ENCODE measurements around the gene TRPT1.

TRPT1 gene, protein sequence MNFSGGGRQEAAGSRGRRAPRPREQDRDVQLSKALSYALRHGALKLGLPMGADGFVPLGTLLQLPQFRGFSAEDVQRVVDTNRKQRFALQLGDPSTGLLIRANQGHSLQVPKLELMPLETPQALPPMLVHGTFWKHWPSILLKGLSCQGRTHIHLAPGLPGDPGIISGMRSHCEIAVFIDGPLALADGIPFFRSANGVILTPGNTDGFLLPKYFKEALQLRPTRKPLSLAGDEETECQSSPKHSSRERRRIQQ

DNA sequence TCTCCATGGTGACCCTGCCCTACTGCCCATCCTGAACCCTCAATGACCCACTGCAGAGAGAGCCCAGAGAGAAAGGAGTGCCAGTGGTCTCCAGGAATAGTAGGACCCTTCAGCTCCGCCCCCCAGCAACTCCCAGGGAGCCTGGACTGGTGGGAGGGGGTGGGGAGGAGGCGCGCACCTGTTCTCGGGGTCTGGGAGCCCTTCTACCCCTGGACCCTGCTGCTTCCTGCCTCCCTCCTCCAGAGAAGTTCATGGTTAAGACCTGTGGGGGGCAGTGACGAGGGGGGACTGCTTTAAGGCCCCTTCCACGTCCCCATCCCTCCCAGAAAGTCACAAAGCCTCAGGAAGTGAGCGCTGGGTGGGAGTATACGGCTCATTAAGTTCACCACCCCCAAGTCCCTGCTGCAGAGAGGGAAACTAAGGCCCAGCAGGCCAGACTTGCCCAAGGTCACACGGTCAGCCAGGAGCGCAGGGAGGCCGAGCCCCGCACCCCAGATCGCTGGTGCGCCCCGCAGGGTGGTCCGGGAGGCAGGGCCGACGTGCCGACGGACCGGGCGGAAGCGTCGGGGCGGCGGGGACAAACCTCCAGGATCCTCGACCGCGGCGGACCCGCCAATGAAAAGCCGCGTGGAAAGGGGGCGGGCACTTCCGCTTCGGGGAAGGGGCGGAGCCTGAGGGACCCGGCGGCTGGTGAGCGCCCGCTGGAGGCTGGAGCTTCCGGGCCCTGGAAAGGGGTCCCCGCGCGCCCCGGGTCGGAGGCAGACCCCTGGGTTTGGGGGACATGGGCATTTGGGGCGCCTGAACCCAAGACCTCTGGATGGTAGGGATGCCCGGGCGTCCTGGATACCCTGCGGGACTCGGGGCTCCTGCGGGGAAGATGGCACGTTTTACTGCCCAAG, at the start of gene TRPT1, which contains the start of gene NUDT22:
TRPT1 (minus strand) TSS at position 579 of the 899 bp plus-strand sequence; CDS start at position 253, 326 bp downstream.
NUDT22 (plus strand) TSS at position 667 of the 899 bp plus-strand sequence. CDS start 379 bp downstream, outside the sequence.
- TF ChIP-seq, protein P1, sequence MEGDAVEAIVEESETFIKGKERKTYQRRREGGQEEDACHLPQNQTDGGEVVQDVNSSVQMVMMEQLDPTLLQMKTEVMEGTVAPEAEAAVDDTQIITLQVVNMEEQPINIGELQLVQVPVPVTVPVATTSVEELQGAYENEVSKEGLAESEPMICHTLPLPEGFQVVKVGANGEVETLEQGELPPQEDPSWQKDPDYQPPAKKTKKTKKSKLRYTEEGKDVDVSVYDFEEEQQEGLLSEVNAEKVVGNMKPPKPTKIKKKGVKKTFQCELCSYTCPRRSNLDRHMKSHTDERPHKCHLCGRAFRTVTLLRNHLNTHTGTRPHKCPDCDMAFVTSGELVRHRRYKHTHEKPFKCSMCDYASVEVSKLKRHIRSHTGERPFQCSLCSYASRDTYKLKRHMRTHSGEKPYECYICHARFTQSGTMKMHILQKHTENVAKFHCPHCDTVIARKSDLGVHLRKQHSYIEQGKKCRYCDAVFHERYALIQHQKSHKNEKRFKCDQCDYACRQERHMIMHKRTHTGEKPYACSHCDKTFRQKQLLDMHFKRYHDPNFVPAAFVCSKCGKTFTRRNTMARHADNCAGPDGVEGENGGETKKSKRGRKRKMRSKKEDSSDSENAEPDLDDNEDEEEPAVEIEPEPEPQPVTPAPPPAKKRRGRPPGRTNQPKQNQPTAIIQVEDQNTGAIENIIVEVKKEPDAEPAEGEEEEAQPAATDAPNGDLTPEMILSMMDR (conservative IDR thresholded peaks at IDR 0.05; ENCODE audit: low read depth), result no peak; the same call in 1 of the 2 replicates
- POLR2A ChIA-PET (ENCODE audit: low non-redundant PET), result no interaction called here
- CTCF ChIA-PET, result interaction anchor here (0.6 to 1.2 kb wide), 11 partner anchors 11 to 442 kb away, joined by 3 to 5 read pairs (median 3); no protein-coding TSS in a partner anchor
- peak within 1 kb of the TSS; percentile 98 for H3K27ac ChIP-seq
- peak; percentile 84 for DNase-seq (ENCODE audit: low spot score)

DNA sequence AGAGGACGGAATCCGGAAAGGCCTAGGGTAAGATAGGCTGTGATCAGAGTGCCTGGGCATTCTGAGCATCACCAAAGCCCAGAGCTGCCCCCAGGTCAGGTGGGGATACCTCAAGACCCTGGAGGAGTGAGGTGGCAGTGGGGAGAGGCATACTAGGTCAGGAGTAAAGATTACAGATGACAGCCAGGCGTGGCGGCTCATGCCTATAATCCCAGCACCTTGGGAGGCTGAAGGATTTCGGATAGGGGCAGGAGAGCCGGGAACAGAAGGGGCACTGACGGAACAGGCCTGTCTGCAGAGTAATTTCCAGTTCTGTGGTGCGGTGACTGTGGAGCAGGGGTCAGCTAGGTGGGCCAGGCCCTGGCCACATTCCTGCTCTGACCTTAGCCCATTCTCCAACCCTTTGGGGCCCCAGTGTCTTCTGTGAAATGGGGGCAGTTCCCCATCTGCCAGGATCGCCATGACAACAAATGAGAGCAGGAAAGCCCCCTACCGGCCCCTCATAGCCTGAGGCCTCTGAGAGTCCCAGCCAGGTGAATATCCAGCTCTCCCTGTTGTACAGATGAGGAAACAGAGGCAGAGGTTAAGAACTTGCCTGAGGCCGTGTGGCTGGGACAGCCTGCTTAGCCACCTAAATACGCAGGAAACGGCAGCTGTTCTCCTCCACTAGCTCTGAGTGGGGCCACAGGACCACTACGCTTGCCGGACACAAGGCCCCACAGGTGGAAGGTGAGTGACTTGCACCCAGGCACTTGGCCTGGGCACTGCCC, 49.2 kb upstream of the TRPT1 start:
- CTCF ChIA-PET, result interaction anchor here (0.5 to 1.3 kb wide), 3 partner anchors 12 to 30 kb away, joined by 3 to 6 read pairs (median 4); no protein-coding TSS in a partner anchor
- POLR2A ChIA-PET (ENCODE audit: low non-redundant PET), result interaction anchor here (0.5 to 2.0 kb wide), 3 partner anchors 12 to 60 kb away, joined by 5 to 6 read pairs (median 5); no protein-coding TSS in a partner anchor
- TF ChIP-seq, protein P1 (conservative IDR thresholded peaks at IDR 0.05; ENCODE audit: low read depth), result no peak
- DNase-seq (ENCODE audit: low spot score), result no peak
- H3K27ac ChIP-seq, result peak overlapping the region; percentile 98

DNA sequence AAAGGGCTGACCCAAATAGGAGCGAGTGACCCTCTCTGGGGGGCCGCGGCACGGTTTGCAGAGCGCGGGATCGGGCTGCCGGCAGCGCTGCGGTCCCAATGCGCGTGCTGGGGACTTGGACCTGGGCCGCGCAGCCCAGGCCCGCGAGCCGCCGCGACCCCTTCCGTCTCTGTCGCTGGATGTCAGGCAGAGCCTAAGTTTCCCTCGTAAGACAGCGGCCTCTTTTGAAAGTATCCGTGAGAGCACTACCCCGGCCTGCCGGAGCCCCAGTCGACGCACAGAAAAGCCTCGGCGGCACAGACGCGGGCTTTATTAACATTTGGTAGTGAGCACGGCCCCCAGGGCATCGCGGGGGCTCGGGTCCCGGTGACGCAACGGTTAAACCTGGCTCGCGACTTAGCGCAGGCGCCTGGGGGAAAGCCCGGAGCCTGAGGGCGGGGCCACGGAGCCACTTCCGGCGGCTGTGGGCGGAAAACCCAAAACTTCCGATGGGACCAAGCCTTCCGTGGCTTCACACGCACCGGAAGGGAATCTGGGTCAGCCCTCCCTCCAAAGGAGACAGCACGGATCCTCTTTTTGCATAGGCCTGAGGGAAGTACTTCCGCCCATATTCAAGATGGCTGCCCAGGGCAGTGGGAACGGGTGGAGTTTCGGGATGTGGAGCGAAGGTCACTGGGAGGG, 43.7 kb upstream of the TRPT1 start:
- CTCF ChIA-PET, result interaction anchor here (0.6 to 3.6 kb wide), 4 partner anchors 12 to 35 kb away, joined by 4 to 18 read pairs (median 6); partner anchors contain the start of genes CATSPERZ and PLCB3
- POLR2A ChIA-PET (ENCODE audit: low non-redundant PET), result interaction anchor here (0.6 to 1.4 kb wide), 2 partner anchors 17 to 24 kb away, joined by 4 to 7 read pairs; no protein-coding TSS in a partner anchor
- peak; percentile 91 for DNase-seq (ENCODE audit: low spot score)
- TF ChIP-seq, protein P1 (conservative IDR thresholded peaks at IDR 0.05; ENCODE audit: low read depth), result no peak
- H3K27ac ChIP-seq, result peak overlapping the region; percentile 99

DNA sequence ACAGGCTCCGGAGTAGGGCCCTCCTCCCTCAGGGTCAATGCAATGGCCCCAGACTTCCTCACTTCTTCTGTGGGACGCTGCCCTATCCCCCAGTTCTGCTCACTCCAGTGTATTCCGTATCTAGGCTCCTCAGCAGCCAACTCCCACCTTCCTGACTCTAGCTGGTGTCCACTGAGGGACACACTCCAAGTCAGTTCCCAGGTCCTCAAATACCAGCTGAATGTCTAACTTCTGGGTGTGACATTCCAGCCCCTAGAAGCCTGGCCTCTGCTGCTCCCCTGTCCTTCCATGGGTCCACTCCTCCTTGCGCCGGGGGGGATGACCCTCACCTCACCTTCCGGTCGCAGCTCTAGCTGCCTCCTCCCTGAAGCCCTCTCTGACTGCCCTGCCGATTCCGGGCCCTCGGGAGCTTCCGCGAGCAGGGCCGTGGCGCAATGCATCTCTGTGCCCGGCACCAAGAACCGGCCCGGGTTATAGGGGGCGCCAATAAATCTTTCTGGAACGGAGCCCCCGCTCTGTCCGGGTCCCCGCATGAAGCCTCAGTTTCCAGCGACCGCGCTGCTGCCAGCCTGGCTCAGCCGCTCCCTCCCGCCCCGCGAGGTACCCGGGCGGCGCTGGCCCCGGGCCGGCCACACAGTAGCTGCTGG, 43.0 kb upstream of the TRPT1 start:
- TF ChIP-seq, protein P1 (conservative IDR thresholded peaks at IDR 0.05; ENCODE audit: low read depth), result no peak
- H3K27ac ChIP-seq, result peak overlapping the region; percentile 99
- no peak for DNase-seq (ENCODE audit: low spot score)
- ChIA-PET POLR2A (ENCODE audit: low non-redundant PET) (interaction anchor here (0.6 to 1.6 kb wide), 5 partner anchors 16 to 43 kb away, joined by 3 to 7 read pairs (median 4); no protein-coding TSS in a partner anchor), CTCF (interaction anchor here (0.6 to 3.6 kb wide), 5 partner anchors 10 to 257 kb away, joined by 3 to 18 read pairs (median 3); partner anchors contain the start of genes CATSPERZ and PLCB3)

All from RWPE1 (cell line).